ENCODE results near the gene CYB561.

CYB561 gene

GRCh38 chr17:63447471-63448009 is 1.4 kb upstream of the CYB561 start:
- Histone ChIP-seq H3K9ac (ENCODE audit: low read length in 2 of 2) (peak overlapping the region in 1 of 2 donors; percentile 55), H3K27me3 (ENCODE audit: control insufficient read depth in 1 of 2, insufficient read depth in 2 of 2, low read length in 2 of 2) (peaks cover 0 to 4% of the 10 kb centered on the region in 2 donors), H3K4me1 (ENCODE audit: control insufficient read depth, insufficient read depth, low read length) (peaks cover 17% of the 10 kb centered on the region), H3K36me3 (ENCODE audit: control insufficient read depth in 2 of 2, insufficient read depth in 2 of 2, low read length in 2 of 2) (no peaks in the 10 kb centered on the region), H3K4me3 (ENCODE audit: low read length in 2 of 2) (peak overlapping the region in 1 of 2 donors; percentile 73), H3K27ac (ENCODE audit: low read length) (peak overlapping the region; percentile 31), H3K9me3 (ENCODE audit: control insufficient read depth in 2 of 2, low read length in 2 of 2) (no peaks in the 10 kb centered on the region)

DNA sequence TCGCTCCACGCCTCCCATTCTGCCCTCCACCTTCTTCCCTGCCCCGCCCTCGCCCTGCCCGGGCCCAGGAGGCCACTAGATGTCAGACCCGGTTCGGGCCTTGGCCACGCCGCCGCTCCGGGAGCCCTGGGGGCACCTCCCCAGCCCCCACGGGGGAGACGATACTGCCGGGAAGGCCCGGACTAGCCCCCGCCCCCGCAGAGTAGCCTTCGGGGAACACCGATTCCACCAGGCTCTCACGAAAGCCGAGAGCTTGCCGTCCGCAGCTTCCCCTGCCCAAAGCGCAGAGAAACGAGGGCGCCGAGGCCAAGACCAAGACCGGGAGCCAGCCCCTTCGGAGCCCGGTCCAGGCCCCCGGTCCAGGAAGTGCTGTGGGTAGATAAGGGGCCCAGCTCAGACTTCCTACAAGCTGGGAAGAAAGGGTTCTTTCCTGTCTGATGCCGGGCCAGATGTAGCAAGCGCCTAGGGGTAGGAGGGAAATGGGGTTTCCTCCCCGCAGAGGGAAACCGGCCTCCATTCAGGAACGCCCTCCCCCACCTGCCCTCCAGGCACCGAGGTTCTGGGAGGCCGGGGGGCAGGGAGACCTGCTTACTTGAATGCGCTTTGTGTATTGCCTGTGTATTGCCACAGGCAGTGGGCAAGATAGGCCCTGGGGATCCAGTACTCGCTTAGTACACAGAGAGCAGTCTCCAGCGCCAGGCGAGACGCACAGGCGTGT is 806 bp upstream of the CYB561 start:
- H3K27me3 ChIP-seq (ENCODE audit: control insufficient read depth in 1 of 2, insufficient read depth in 2 of 2, low read length in 2 of 2): peaks cover 0 to 4% of the 10 kb centered on the region in 2 donors
- peaks cover 17% of the 10 kb centered on the region for H3K4me1 ChIP-seq (ENCODE audit: control insufficient read depth, insufficient read depth, low read length)
- peak overlapping the region; percentile 41 for H3K27ac ChIP-seq (ENCODE audit: low read length)
- peak overlapping the region; percentile 48 to 73 for H3K4me3 ChIP-seq (ENCODE audit: low read length in 2 of 2)
- H3K9me3 ChIP-seq (ENCODE audit: control insufficient read depth in 2 of 2, low read length in 2 of 2): no peaks in the 10 kb centered on the region
- H3K36me3 ChIP-seq (ENCODE audit: control insufficient read depth in 2 of 2, insufficient read depth in 2 of 2, low read length in 2 of 2): no peaks in the 10 kb centered on the region
- H3K9ac ChIP-seq (ENCODE audit: low read length in 2 of 2): peak overlapping the region; percentile 55 to 68

GRCh38 chr17:63445571-63445953 is 544 bp downstream of the CYB561 start:
- H3K9ac ChIP-seq (ENCODE audit: low read length in 2 of 2): peak overlapping the region; percentile 60 to 61
- no peaks in the 10 kb centered on the region for H3K9me3 ChIP-seq (ENCODE audit: control insufficient read depth in 2 of 2, low read length in 2 of 2)
- no peaks in the 10 kb centered on the region for H3K36me3 ChIP-seq (ENCODE audit: control insufficient read depth in 2 of 2, insufficient read depth in 2 of 2, low read length in 2 of 2)
- peaks cover 17% of the 10 kb centered on the region for H3K4me1 ChIP-seq (ENCODE audit: control insufficient read depth, insufficient read depth, low read length)
- peaks cover 0 to 4% of the 10 kb centered on the region in 2 donors for H3K27me3 ChIP-seq (ENCODE audit: control insufficient read depth in 1 of 2, insufficient read depth in 2 of 2, low read length in 2 of 2)
- no peak overlapping the region for H3K27ac ChIP-seq (ENCODE audit: low read length)
- H3K4me3 ChIP-seq (ENCODE audit: low read length in 2 of 2): peak overlapping the region; percentile 48 to 73

DNA sequence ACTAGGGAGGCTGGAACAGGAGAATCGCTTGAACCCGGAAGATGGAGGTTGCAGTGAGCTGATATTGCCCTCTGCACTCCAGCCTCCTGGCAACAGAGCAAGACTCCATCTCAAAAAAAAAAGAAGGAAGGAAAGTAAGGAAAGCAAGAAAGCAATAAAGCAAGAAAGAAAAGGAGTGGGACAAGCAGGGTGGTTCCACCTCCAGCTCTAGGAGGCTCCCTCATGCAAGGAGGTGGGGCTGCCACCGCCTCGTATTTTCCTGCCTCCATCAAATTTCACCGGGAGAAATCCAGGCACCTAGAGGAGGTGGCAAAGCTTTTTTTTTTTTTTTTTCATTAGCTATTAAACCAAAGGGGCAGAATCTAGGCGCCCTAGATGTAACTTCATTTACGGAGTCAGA is 1.0 kb downstream of the CYB561 start:
- Histone ChIP-seq H3K27me3 (ENCODE audit: control insufficient read depth in 1 of 2, insufficient read depth in 2 of 2, low read length in 2 of 2) (peaks cover 0 to 4% of the 10 kb centered on the region in 2 donors), H3K27ac (ENCODE audit: low read length) (no peak overlapping the region), H3K36me3 (ENCODE audit: control insufficient read depth in 2 of 2, insufficient read depth in 2 of 2, low read length in 2 of 2) (no peaks in the 10 kb centered on the region), H3K4me1 (ENCODE audit: control insufficient read depth, insufficient read depth, low read length) (peaks cover 17% of the 10 kb centered on the region), H3K9me3 (ENCODE audit: control insufficient read depth in 2 of 2, low read length in 2 of 2) (no peaks in the 10 kb centered on the region), H3K9ac (ENCODE audit: low read length in 2 of 2) (no peak overlapping the region), H3K4me3 (ENCODE audit: low read length in 2 of 2) (peak overlapping the region in 1 of 2 donors; percentile 73)

DNA sequence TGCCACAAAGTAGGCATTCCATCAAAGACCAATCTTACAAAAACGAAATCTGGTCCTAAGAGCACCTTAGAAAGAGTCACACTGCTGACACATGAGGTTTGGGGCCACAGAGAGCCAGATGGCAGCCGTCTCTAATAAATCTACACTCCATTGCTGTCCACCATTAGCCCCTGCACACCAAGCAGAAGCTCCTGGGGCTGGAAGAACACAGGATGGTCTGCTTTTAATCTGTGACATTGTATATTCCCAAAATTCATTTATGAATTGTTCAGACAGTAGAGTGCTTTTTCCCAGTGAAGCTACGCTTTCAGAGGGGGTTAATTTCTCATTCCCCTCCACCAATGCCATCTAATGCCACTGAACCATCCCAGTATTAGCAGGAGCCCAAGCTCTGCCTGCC is 1.6 kb downstream of the CYB561 start:
- Histone ChIP-seq H3K27me3 (ENCODE audit: control insufficient read depth in 1 of 2, insufficient read depth in 2 of 2, low read length in 2 of 2) (peaks cover 0 to 4% of the 10 kb centered on the region in 2 donors), H3K27ac (ENCODE audit: low read length) (no peak overlapping the region), H3K9ac (ENCODE audit: low read length in 2 of 2) (no peak overlapping the region), H3K4me3 (ENCODE audit: low read length in 2 of 2) (no peak overlapping the region), H3K4me1 (ENCODE audit: control insufficient read depth, insufficient read depth, low read length) (peaks cover 17% of the 10 kb centered on the region), H3K9me3 (ENCODE audit: control insufficient read depth in 2 of 2, low read length in 2 of 2) (no peaks in the 10 kb centered on the region), H3K36me3 (ENCODE audit: control insufficient read depth in 2 of 2, insufficient read depth in 2 of 2, low read length in 2 of 2) (no peaks in the 10 kb centered on the region)

GRCh38 chr17:63443053-63443452 is 3.1 kb downstream of the CYB561 start:
- Histone ChIP-seq H3K27ac (ENCODE audit: low read length) (no peak overlapping the region), H3K9ac (ENCODE audit: low read length in 2 of 2) (no peak overlapping the region), H3K9me3 (ENCODE audit: control insufficient read depth in 2 of 2, low read length in 2 of 2) (no peaks in the 10 kb centered on the region), H3K27me3 (ENCODE audit: control insufficient read depth in 1 of 2, insufficient read depth in 2 of 2, low read length in 2 of 2) (peaks cover 4 to 6% of the 10 kb centered on the region in 2 donors), H3K36me3 (ENCODE audit: control insufficient read depth in 2 of 2, insufficient read depth in 2 of 2, low read length in 2 of 2) (no peaks in the 10 kb centered on the region), H3K4me3 (ENCODE audit: low read length in 2 of 2) (no peak overlapping the region), H3K4me1 (ENCODE audit: control insufficient read depth, insufficient read depth, low read length) (peaks cover 17% of the 10 kb centered on the region)

DNA sequence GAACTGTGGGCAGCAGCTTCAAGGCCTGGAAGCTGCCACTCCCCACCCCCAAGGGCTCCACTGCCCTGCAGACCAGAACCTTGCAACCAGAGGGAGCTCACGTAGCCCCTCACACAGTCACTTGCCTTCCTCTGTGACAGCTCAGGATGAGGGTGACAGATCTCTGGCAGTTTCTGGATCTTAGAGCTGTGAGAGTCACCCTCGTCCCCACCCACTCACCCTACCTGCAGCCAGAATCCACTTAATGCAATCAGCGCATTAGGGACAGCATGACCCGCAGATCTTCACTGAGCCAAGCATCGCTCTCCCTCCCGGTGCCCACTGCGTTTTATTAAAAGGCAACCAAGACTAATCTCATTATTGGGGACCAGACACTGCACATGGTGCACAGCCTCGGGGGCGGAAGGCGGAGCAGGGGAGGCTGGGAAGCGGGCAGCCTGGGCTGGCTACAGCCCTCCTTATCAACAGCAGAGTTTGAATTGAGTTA is 3.5 kb downstream of the CYB561 start:
- Histone ChIP-seq H3K4me3 (ENCODE audit: low read length in 2 of 2) (no peak overlapping the region), H3K27me3 (ENCODE audit: control insufficient read depth in 1 of 2, insufficient read depth in 2 of 2, low read length in 2 of 2) (peaks cover 4 to 11% of the 10 kb centered on the region in 2 donors), H3K9me3 (ENCODE audit: control insufficient read depth in 2 of 2, low read length in 2 of 2) (no peaks in the 10 kb centered on the region), H3K36me3 (ENCODE audit: control insufficient read depth in 2 of 2, insufficient read depth in 2 of 2, low read length in 2 of 2) (no peaks in the 10 kb centered on the region), H3K4me1 (ENCODE audit: control insufficient read depth, insufficient read depth, low read length) (peaks cover 17% of the 10 kb centered on the region), H3K9ac (ENCODE audit: low read length in 2 of 2) (no peak overlapping the region), H3K27ac (ENCODE audit: low read length) (no peak overlapping the region)

DNA sequence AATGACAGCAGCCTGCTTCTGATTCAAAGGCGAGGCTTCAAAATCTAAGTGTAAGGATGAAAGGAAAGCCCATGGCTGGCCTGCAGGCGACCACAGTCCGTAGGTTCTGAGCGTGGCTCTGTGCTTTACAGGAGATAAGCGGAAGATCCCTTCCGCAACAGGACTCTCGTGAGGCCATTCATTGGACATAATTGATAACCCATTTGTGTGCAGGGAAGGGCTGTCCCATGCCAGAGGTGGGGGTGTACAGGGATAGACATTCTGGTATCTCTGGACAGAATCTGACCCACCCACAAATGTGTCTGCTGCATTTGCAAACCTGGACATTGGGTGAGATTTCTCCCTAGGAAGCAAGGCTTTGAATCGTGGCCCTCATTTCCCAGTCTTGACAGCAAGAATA is 4.0 kb downstream of the CYB561 start:
- Histone ChIP-seq H3K27me3 (ENCODE audit: control insufficient read depth in 1 of 2, insufficient read depth in 2 of 2, low read length in 2 of 2) (peaks cover 2 to 15% of the 10 kb centered on the region in 2 donors), H3K36me3 (ENCODE audit: control insufficient read depth in 2 of 2, insufficient read depth in 2 of 2, low read length in 2 of 2) (no peaks in the 10 kb centered on the region), H3K9ac (ENCODE audit: low read length in 2 of 2) (no peak overlapping the region), H3K4me1 (ENCODE audit: control insufficient read depth, insufficient read depth, low read length) (peaks cover 17% of the 10 kb centered on the region), H3K27ac (ENCODE audit: low read length) (no peak overlapping the region), H3K4me3 (ENCODE audit: low read length in 2 of 2) (no peak overlapping the region), H3K9me3 (ENCODE audit: control insufficient read depth in 2 of 2, low read length in 2 of 2) (no peaks in the 10 kb centered on the region)

DNA sequence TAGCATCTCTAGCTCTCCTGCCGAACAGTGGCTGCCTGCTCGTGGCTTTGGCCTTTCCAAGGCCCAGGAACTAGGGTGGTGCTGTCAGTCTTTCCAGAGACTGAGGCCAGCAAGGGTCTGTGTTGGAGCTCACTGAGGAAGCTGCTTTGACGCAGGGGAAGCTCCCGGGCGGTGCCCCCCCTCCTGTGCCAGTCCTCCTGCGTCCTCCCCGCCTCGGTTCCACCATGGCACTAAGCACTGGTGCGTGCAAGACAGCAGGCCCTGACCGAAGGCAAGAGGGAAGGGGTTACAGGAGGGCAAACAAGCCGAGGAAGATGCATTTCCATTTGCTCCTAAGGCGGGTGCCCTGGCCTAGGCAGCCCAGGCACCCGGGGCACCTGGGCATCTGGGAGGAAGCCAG is 4.5 kb downstream of the CYB561 start:
- H3K27me3 ChIP-seq (ENCODE audit: control insufficient read depth in 1 of 2, insufficient read depth in 2 of 2, low read length in 2 of 2): peaks cover 2 to 15% of the 10 kb centered on the region in 2 donors
- H3K27ac ChIP-seq (ENCODE audit: low read length): no peak overlapping the region
- H3K4me1 ChIP-seq (ENCODE audit: control insufficient read depth, insufficient read depth, low read length): peaks cover 14% of the 10 kb centered on the region
- peaks cover 0 to under 1% of the 10 kb centered on the region in 2 donors for H3K36me3 ChIP-seq (ENCODE audit: control insufficient read depth in 2 of 2, insufficient read depth in 2 of 2, low read length in 2 of 2)
- H3K9ac ChIP-seq (ENCODE audit: low read length in 2 of 2): no peak overlapping the region
- no peaks in the 10 kb centered on the region for H3K9me3 ChIP-seq (ENCODE audit: control insufficient read depth in 2 of 2, low read length in 2 of 2)
- no peak overlapping the region for H3K4me3 ChIP-seq (ENCODE audit: low read length in 2 of 2)

DNA sequence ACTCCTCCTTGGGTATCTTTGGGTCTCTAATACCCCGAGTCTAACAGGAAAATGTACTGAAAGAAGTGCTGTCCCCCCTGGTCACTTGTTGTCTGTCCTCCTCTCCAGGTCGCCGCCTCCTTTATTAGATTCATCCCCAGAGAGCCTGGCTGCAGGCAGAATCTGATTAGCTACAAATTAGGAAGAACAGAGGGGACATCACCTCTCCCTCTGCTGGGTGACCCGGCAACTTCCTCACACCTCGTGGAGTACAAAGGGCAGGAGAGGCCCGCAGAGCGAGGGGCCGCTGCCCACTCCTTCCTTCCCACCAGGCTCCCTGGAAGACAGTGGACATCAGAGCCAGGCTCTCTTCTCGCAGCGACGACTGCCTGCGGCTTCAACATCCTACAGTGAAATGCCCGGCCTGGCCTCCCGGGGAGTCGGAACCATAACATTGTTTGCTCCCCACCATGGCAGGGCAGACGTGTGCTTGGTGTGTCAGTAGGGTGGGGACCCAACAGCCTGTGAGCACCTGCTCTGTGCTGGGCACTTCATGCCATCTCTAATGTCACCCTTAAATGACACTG is 5.3 kb downstream of the CYB561 start:
- Histone ChIP-seq H3K9me3 (ENCODE audit: control insufficient read depth in 2 of 2, low read length in 2 of 2) (no peaks in the 10 kb centered on the region), H3K27ac (ENCODE audit: low read length) (no peak overlapping the region), H3K9ac (ENCODE audit: low read length in 2 of 2) (no peak overlapping the region), H3K4me1 (ENCODE audit: control insufficient read depth, insufficient read depth, low read length) (peaks cover 8% of the 10 kb centered on the region), H3K36me3 (ENCODE audit: control insufficient read depth in 2 of 2, insufficient read depth in 2 of 2, low read length in 2 of 2) (peaks cover 0 to 2% of the 10 kb centered on the region in 2 donors), H3K4me3 (ENCODE audit: low read length in 2 of 2) (no peak overlapping the region), H3K27me3 (ENCODE audit: control insufficient read depth in 1 of 2, insufficient read depth in 2 of 2, low read length in 2 of 2) (peaks cover 2 to 15% of the 10 kb centered on the region in 2 donors)

Data from stomach smooth muscle (tissue), 2 donors.